Measurements from ENCODE around the gene RALB.
"Not testable (repeated sequence)": the region's sequence is repeated elsewhere in the genome, so short reads cannot be mapped to it uniquely, and the experiment has no call there.

RALB gene

DNA sequence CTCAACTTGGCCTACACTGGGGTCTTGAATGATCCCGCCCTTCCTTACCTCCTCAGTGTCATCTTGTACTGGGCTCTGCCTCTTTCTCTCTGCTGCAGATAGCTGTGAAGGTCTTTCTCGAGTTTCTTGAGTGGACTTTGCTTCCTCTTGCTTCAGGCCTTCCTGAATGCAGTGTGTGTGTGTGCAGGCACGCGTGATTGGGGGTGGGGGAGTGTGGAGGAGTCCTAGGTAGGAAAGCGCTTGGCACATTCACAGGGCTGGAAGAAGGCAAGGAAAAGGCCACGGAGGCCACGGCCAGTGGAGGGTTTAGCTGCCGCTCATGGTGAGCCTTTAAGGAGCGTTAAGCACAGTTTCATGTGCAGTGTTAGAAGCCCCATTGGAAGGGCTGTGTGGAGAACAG, 5.5 kb downstream of the RALB start:
- Histone ChIP-seq H3K4me1 (ENCODE audit: control insufficient read depth in 1 of 2, insufficient read depth in 1 of 2, low read depth in 1 of 2, low read length in 1 of 2) (peaks cover 87% of the 10 kb centered on the region in 2 experiments), H3K9me3 (no peaks in the 10 kb centered on the region), H3K4me3 (ENCODE audit: low read depth in 1 of 2, low read length in 1 of 2) (peak overlapping the region; percentile 77 to 80), H3K36me3 (no peaks in the 10 kb centered on the region), H3K27me3 (no peaks in the 10 kb centered on the region), H3K27ac (peak overlapping the region; percentile 100)
- TF ChIP-seq CTCF (IDR thresholded peaks at IDR 0.05): no peak

GRCh38 chr2:120259939-120260338, 7.3 kb downstream of the RALB start:
- H3K27ac ChIP-seq: peak overlapping the region; percentile 97
- not testable (repeated sequence) for H3K9me3 ChIP-seq; H3K27me3 ChIP-seq; H3K36me3 ChIP-seq; H3K4me3 ChIP-seq (ENCODE audit: low read depth in 1 of 2, low read length in 1 of 2)
- peaks cover 87 to 88% of the 10 kb centered on the region in 2 experiments for H3K4me1 ChIP-seq (ENCODE audit: control insufficient read depth in 1 of 2, insufficient read depth in 1 of 2, low read depth in 1 of 2, low read length in 1 of 2)

GRCh38 chr2:120260736-120261135, 8.1 kb downstream of the RALB start:
- no peaks in the 10 kb centered on the region for H3K27me3 ChIP-seq
- no peaks in the 10 kb centered on the region for H3K36me3 ChIP-seq
- peaks cover 87 to 88% of the 10 kb centered on the region in 2 experiments for H3K4me1 ChIP-seq (ENCODE audit: control insufficient read depth in 1 of 2, insufficient read depth in 1 of 2, low read depth in 1 of 2, low read length in 1 of 2)
- peak overlapping the region in 1 of 2 experiments; percentile 2 for H3K4me3 ChIP-seq (ENCODE audit: low read depth in 1 of 2, low read length in 1 of 2)
- H3K9me3 ChIP-seq: no peaks in the 10 kb centered on the region
- no peak for TF ChIP-seq CTCF (IDR thresholded peaks at IDR 0.05)
- H3K27ac ChIP-seq: peak overlapping the region; percentile 97

DNA sequence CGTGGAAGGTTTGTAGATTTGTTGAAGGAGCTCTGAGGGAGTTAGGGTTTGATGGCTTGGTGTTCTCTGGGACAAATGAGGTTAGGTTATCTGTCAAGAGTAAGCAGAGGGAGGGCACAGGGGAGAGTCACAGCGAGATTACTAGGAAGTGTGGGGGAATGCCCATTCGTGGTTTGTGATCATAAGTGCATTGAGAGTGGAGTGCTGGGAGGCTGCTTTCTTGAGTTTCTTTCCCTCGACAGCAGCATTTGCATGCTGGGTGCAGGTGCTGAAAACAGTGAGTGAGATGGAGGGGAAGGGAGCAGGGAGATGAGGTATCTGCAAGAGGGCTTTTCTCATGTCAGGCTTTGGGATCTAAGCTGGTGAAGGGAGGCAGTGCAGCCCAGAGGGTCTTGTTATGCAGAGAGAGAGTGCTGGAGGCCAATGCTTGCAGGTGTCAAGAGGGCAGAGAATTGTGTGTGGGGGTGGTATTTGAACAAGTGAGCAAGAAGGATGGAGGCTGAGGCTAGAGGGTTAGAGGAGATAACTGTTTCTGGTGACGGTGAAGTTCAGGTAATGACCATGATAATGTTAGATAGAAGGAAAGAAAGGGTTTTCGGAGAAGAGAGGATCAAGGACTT, 8.8 kb downstream of the RALB start:
- H3K4me1 ChIP-seq (ENCODE audit: control insufficient read depth in 1 of 2, insufficient read depth in 1 of 2, low read depth in 1 of 2, low read length in 1 of 2): peaks cover 87 to 88% of the 10 kb centered on the region in 2 experiments
- no peaks in the 10 kb centered on the region for H3K36me3 ChIP-seq
- TF ChIP-seq CTCF (IDR thresholded peaks at IDR 0.05): no peak
- H3K27me3 ChIP-seq: no peaks in the 10 kb centered on the region
- H3K4me3 ChIP-seq (ENCODE audit: low read depth in 1 of 2, low read length in 1 of 2): peak overlapping the region in 1 of 2 experiments; percentile 15
- peak overlapping the region; percentile 97 for H3K27ac ChIP-seq
- H3K9me3 ChIP-seq: no peaks in the 10 kb centered on the region

GRCh38 chr2:120262150-120262549, 9.5 kb downstream of the RALB start:
- Histone ChIP-seq H3K27me3 (no peaks in the 10 kb centered on the region), H3K4me1 (ENCODE audit: control insufficient read depth in 1 of 2, insufficient read depth in 1 of 2, low read depth in 1 of 2, low read length in 1 of 2) (peaks cover 87 to 88% of the 10 kb centered on the region in 2 experiments), H3K27ac (peak overlapping the region; percentile 97), H3K9me3 (no peaks in the 10 kb centered on the region), H3K4me3 (ENCODE audit: low read depth in 1 of 2, low read length in 1 of 2) (no peak overlapping the region), H3K36me3 (no peaks in the 10 kb centered on the region)
- no peak for TF ChIP-seq CTCF (IDR thresholded peaks at IDR 0.05)

DNA sequence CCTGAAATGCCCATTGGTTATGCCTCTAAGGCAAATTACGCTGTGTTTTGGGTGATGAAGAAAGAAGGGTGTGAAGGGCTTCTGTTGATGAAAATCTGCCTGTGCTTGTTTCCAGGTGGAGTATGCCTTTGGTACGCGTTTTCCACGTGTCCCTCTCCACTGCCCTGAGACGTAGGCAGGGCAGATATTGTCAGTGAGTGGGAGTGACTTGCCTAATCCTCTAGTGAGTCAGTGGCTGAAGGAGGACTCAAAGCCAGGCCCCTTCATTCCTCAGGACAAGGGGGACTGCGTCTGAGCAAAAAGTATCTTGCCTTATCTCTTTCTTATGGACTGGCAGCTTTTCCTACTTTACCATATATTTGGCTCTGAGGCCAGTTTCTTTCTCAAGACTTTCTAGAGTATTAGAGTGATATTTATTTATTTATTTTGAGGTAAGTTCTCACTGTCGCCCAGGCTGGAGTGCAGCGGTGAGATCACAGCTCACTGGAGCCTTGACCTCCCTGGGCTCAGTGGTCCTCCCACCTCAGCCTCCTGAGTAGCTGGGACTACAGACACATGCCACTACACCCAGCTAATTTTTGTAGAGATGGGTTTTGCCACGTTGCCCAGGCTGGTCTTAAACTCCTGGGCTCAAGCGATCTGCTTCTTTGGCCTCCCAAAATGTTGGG, 10.2 kb downstream of the RALB start:
- no peaks in the 10 kb centered on the region for H3K27me3 ChIP-seq
- H3K36me3 ChIP-seq: peaks cover under 1% of the 10 kb centered on the region
- H3K27ac ChIP-seq: peak overlapping the region; percentile 97
- H3K4me1 ChIP-seq (ENCODE audit: control insufficient read depth in 1 of 2, insufficient read depth in 1 of 2, low read depth in 1 of 2, low read length in 1 of 2): peaks cover 83 to 87% of the 10 kb centered on the region in 2 experiments
- H3K9me3 ChIP-seq: no peaks in the 10 kb centered on the region
- H3K4me3 ChIP-seq (ENCODE audit: low read depth in 1 of 2, low read length in 1 of 2): no peak overlapping the region
- TF ChIP-seq CTCF (IDR thresholded peaks at IDR 0.05): no peak
